H7 (cell line): ENCODE measurements around the gene TTLL5. TPM values are rescaled to one million over a fixed set of nuclear protein-coding genes. Genes with fewer than 3 reads are reported as not detected.

Experiments
- DNase-seq: peaks from one replicate; pipeline ENCODE4 v3.0.0; 2012
- H3K27me3 ChIP-seq: 2 replicates; pipeline ENCODE4 v1.6.0; 2011; ENCODE audit warnings: mild to moderate bottlenecking, low read length; ENCODE audit not compliant: control insufficient read depth, insufficient read depth
- H3K36me3 ChIP-seq: replicated peaks from 2 replicates; pipeline ENCODE4 v1.5.1; 2011; ENCODE audit warnings: low read length; ENCODE audit not compliant: control insufficient read depth, insufficient read depth
- H3K4me3 ChIP-seq: 2 replicates; pipeline ENCODE4 v1.5.1; 2011; ENCODE audit warnings: low read depth, mild to moderate bottlenecking, control low read depth, low read length, moderate library complexity; ENCODE audit not compliant: insufficient read depth
- total RNA-seq: library from RNA; depleted of rRNA; stranded (reverse); fragments of >200 nt; shearing (Covaris generic); gene quantifications from 2 replicates; pipeline ENCODE4 v1.2.3, GENCODE V29; 2014

The TTLL5 gene
- total RNA-seq, 1 experiment from 2014 or later: 19.3 TPM

DNA sequence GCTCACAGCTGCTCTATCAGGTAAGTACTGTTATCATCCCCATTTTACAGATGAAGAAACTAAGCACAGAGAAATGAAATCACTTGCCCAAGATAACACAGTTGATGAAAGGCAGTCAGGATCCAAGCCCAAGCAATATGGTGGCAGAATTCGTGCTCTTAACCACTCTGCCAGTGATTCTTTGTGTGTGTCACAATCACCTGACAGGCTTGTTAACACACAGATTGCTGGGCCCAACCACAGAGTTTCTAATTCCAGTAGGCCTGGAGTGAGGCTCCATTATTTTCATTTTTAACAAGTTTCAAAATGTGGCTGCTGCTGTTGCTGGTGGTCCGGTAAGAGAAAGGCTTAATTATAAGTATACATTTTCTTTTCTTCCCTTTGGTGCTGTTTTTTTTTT, 186.5 kb downstream of the TTLL5 start:
- DNase-seq: no peak
- Histone ChIP-seq H3K36me3 (no peaks in the 10 kb centered on the region; the same call in 1 of the 2 replicates), H3K4me3 (no peak overlapping the region), H3K27me3 (no peaks in the 10 kb centered on the region)

DNA sequence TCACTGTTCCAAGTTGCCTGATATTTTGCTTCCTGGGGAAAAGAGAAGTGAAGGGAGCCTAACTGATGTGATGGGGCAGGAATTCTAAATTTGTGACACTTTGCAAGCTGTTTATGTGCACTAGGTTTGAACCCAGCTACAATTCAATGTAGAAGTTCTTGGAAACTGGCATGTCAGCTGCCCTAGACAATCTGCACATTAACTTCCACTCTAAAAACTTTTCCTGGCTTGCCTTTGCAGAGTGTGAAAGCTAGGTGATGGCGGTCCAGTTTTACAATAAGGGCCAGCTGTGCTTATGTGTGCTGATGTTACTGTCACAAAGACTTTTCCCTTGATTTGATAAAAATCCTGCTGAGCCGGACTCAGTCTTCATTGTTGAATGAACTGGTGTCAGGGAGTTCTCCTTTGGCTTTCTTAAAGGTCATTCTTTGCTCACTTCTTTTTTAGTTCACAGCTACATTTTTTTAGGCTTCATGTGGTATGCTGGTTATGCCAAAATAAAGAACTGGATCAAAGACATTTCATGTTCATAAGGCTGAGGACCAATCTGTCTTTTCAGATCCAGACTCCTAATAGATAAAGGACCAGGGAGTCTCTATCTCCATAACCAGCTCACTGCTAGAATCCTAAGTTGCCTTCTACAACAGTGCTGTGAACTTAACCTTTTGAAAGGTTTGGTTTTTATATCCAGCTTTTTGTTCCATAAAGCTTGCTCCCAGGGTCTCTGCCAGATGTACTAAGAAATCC, 187.3 kb downstream of the TTLL5 start:
- H3K27me3 ChIP-seq: no peaks in the 10 kb centered on the region
- no peaks in the 10 kb centered on the region; the same call in 1 of the 2 replicates for H3K36me3 ChIP-seq
- no peak overlapping the region for H3K4me3 ChIP-seq
- DNase-seq: no peak

DNA sequence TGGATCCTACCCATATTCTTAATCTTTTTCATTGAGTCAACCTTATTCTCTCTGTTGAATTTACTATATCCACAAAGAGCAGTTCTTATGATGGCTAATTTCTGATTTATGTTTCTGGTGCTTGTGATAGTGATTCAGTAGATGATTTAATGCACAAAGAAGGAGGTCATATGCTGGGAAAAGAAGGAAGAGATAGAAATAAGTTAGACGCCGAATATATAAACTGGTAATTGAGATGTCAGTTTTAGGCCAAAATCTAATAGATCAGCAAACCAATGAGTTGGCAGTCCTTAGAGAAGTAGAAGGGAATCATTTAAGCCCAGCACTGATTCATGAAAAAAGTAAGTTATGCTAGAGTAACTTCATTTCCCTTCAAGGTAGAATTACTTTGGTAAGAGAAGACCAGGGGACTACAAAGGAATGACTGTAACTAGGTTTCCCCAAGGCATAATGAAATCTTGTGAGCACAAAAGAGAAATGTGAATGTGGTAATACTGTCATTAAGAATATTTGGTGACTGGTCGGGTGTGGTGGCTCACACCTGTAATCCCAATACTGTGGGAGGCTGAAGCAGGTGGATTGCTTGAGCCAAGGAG, 188.4 kb downstream of the TTLL5 start:
- Histone ChIP-seq H3K36me3 (no peaks in the 10 kb centered on the region; the same call in 1 of the 2 replicates), H3K27me3 (no peaks in the 10 kb centered on the region), H3K4me3 (no peak overlapping the region)
- DNase-seq: no peak

- DNase-seq: peak; percentile 32
- H3K27me3 ChIP-seq: no peaks in the 10 kb centered on the region
- no peaks in the 10 kb centered on the region; the same call in 1 of the 2 replicates for H3K36me3 ChIP-seq
- H3K4me3 ChIP-seq: no peak overlapping the region
These were observed 190.5 kb downstream of the TTLL5 start for GRCh38 chr14:75851574-75851866.

DNA sequence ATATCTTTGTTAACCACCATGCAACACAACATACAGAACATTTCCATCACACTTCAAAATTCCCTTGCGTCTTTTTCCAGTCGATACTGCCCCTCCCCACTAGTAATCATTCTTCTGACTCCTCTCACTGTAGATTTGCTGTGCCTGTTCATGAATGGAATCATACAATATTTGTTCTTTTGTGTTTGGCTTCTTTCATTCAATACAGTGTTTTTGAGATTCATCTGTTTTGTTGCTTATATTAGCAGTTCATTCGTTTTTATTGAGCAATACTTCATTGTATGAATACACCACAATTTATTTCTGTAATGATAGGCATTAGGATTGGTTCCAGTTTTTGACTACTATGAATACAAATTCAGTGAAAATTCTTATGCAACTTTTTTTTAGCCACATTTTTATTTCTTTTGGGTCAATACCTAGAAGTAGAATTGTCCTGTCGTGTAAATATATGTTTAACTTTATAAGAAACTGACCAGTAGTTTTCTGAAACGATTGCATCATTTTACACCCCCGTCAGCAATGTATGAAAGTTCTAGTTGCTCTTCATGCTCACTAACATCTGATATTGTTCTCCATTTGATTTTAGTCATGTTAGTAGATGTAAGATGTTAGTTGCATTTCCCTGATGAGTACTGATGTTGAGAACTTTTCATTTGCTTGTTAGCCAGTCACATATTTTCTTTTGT, 193.2 kb downstream of the TTLL5 start:
- DNase-seq: no peak
- H3K27me3 ChIP-seq: no peaks in the 10 kb centered on the region
- H3K36me3 ChIP-seq: no peaks in the 10 kb centered on the region
- H3K4me3 ChIP-seq: no peak overlapping the region

GRCh38 chr14:75857199-75857598, 196.2 kb downstream of the TTLL5 start:
- no peaks in the 10 kb centered on the region for H3K36me3 ChIP-seq
- no peak overlapping the region for H3K4me3 ChIP-seq
- H3K27me3 ChIP-seq: peaks cover 6% of the 10 kb centered on the region
- DNase-seq: no peak

DNA sequence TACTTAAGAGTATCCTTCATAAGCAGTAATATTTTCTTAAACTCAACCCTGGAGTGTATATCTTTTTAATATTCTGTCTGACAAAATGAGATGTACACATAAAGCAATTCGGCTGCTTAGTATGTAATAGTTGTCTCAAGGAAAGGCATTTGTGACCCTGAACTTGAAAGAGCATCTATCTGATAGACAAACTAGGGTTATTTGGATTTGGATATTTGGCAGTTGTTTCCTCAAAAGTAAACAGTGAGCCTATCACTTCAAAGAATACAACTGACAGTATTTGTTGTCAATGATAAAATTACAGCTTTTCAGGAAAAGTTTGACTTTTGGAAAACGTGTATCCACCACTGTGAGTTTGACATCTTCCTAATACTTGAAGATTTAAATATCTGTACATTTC, 197.3 kb downstream of the TTLL5 start:
- no peaks in the 10 kb centered on the region for H3K36me3 ChIP-seq
- DNase-seq: no peak
- H3K4me3 ChIP-seq: no peak overlapping the region
- H3K27me3 ChIP-seq: peaks cover 8% of the 10 kb centered on the region

DNA sequence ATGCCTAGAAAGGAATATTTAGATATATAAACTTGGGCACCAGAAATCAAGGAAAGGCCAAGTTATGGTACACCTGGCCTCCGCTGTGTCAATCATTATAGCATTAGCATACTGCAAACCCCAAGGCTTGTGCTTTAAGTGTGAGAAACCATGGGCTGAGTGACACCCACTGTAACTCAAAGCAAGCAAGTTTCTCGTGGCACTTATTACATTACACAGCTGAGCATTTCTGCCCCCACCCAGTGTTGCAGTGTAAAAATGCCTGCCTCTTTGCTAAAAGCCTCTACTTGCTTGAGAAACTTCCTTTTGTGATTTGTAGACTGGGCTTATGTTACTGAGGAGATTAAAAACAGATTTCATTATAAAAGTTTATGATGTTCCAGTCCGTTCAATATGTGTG, 198.7 kb downstream of the TTLL5 start:
- Histone ChIP-seq H3K36me3 (no peaks in the 10 kb centered on the region; the same call in 1 of the 2 replicates), H3K4me3 (no peak overlapping the region), H3K27me3 (peaks cover 8% of the 10 kb centered on the region)
- DNase-seq: no peak

DNA sequence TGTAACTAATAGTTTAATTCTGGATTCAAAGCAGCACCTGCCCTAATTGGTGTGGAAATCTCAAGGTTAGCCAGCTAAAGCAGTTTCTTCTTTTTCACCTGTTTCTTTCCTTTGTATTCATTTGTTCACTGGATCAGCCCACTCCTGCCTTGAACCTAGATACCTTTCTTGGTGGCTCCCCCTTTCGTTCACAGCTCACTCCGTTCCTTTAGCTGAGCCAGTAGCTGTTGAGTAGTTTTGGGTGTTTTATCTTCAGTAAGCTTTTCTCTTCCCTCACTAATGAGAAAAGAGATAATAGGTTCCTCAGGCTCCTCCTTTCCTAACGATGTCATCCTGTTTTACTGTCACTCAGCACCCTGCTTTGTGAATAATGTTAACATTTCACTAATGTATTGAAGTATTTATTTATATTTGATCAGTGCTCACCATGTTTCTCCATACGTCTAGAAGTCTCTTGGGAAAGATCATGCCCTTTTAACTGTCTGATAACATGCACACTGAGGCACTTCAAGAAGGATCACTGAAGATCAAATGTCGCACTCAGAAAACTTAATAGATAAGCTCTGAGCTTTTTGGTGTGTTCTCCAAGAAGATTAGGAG, 199.6 kb downstream of the TTLL5 start:
- Histone ChIP-seq H3K36me3 (no peaks in the 10 kb centered on the region; the same call in 1 of the 2 replicates), H3K27me3 (peaks cover 8% of the 10 kb centered on the region), H3K4me3 (no peak overlapping the region)
- DNase-seq: peak; percentile 19

- Histone ChIP-seq H3K27me3 (peaks cover 8% of the 10 kb centered on the region), H3K36me3 (no peaks in the 10 kb centered on the region; the same call in 1 of the 2 replicates), H3K4me3 (no peak overlapping the region)
- peak; percentile 32 for DNase-seq
These were observed 200.1 kb downstream of the TTLL5 start for GRCh38 chr14:75861161-75861621.

GRCh38 chr14:75863221-75863620, 202.2 kb downstream of the TTLL5 start:
- Histone ChIP-seq H3K27me3 (peaks cover 8% of the 10 kb centered on the region), H3K36me3 (no peaks in the 10 kb centered on the region; the same call in 1 of the 2 replicates), H3K4me3 (no peak overlapping the region)
- no peak for DNase-seq

DNA sequence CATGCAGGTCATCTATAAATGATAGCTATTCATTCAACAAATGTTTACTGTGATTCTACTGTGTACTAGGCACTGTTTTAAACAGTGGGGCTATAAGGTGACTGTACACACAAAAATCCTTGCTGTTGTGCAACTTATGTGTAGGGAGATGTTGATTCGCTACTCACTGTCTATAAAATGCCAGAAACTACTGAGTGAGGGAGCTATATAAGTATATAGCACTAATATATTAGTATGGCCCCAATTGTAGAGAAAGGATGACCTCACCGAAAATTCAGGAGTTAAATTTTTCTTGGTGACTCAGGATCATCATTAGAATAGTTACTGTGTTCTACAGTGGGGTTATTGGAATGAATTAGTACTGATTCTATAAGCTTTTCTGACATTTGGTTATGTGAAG, 203.3 kb downstream of the TTLL5 start:
- DNase-seq: no peak
- Histone ChIP-seq H3K27me3 (peaks cover 8% of the 10 kb centered on the region), H3K36me3 (no peaks in the 10 kb centered on the region; the same call in 1 of the 2 replicates), H3K4me3 (no peak overlapping the region)

GRCh38 chr14:75865531-75865930, 204.5 kb downstream of the TTLL5 start:
- peaks cover 6% of the 10 kb centered on the region; the same call in 1 of the 2 replicates for H3K27me3 ChIP-seq
- H3K36me3 ChIP-seq: no peaks in the 10 kb centered on the region; the same call in 1 of the 2 replicates
- no peak for DNase-seq
- no peak overlapping the region for H3K4me3 ChIP-seq

- no peaks in the 10 kb centered on the region; the same call in 1 of the 2 replicates for H3K36me3 ChIP-seq
- peaks cover 3% of the 10 kb centered on the region; the same call in 1 of the 2 replicates for H3K27me3 ChIP-seq
- DNase-seq: no peak
- no peak overlapping the region for H3K4me3 ChIP-seq
These were observed 205.9 kb downstream of the TTLL5 start for GRCh38 chr14:75866970-75867369.
